OCI-LY1 (cell line): ENCODE measurements around the gene RGP1.

ENCODE experiments used
- EZH2 ChIP-seq: fragments of 200-600 bp; sonication (generic), shearing (Covaris generic); IDR thresholded peaks from 2 replicates; pipeline ENCODE4 v1.8.0; 2017; ENCODE audit warnings: borderline replicate concordance, mixed run types, mild to moderate bottlenecking, antibody characterized with exemption, low read length, moderate library complexity, mixed read lengths
- TF ChIP-seq, protein P1 (sequence below): fragments of 200-600 bp; sonication (generic), shearing (Covaris generic); IDR thresholded peaks from 2 replicates; pipeline ENCODE4 v1.5.1; 2017; ENCODE audit warnings: mild to moderate bottlenecking, antibody characterized with exemption, low read length, moderate library complexity, mixed read lengths

DNA sequence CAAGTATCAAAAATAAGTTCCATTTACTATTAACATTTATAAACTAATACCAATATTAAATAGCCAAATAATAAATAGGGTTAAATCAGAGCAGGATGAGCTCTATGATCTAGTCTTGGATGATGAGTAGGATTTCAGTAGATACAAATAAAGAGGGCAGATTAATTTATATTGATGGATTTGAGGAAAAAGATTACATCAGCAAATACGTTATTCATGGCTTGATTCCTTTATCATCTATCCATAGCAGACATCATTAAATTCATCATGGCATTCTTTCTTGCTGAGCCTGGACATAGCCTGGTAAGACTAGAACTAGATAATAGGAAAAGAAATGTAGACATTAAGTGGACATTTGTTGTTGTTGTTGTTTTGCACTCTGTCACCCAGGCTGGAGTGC lies 18.4 kb downstream of the RGP1 start:
- TF ChIP-seq, protein P1, sequence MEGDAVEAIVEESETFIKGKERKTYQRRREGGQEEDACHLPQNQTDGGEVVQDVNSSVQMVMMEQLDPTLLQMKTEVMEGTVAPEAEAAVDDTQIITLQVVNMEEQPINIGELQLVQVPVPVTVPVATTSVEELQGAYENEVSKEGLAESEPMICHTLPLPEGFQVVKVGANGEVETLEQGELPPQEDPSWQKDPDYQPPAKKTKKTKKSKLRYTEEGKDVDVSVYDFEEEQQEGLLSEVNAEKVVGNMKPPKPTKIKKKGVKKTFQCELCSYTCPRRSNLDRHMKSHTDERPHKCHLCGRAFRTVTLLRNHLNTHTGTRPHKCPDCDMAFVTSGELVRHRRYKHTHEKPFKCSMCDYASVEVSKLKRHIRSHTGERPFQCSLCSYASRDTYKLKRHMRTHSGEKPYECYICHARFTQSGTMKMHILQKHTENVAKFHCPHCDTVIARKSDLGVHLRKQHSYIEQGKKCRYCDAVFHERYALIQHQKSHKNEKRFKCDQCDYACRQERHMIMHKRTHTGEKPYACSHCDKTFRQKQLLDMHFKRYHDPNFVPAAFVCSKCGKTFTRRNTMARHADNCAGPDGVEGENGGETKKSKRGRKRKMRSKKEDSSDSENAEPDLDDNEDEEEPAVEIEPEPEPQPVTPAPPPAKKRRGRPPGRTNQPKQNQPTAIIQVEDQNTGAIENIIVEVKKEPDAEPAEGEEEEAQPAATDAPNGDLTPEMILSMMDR: no peak
- TF ChIP-seq EZH2: no peak
